ENCODE data around the gene RBM47. TPM values are rescaled to one million over a fixed set of nuclear protein-coding genes. Genes with fewer than 3 reads are reported as not detected.

Gene RBM47
- total and polyA plus RNA-seq, 10 of the 15 experiments (the other 5 are each of a cell fraction or from before 2014, with no cell fraction given) = 7.9 to 45.0 (median 28.7) TPM

- CTCF ChIA-PET = interaction anchor here (0.5 to 3.2 kb wide), 4 partner anchors 13 to 550 kb away, joined by 3 to 8 read pairs (median 3); no protein-coding TSS in a partner anchor
- peak overlapping the region; percentile 23; the same call in 1 of the 2 replicates for H3K4me3 ChIP-seq
- intact Hi-C loops (cut with micrococcal nuclease; ENCODE audit: unreplicated experiment) = no loop called here
- WGBS (ENCODE audit: insufficient coverage, insufficient replicate concordance, low lambda C conversion rate, missing lambda C conversion rate) = 96% methylated on average over 1 of the region's 1 CpG
- BruUV-seq (replicated peaks) = no TSS peak
- H3K36me3 ChIP-seq (ENCODE audit: control insufficient read depth in 2 of 2, insufficient read depth in 2 of 2, low read length in 1 of 2) = peaks cover 14 to 18% of the 10 kb centered on the region in 2 experiments
- TF ChIP-seq MEF2B (IDR thresholded peaks at IDR 0.05; ENCODE audit: partially characterized antibody, poor library complexity, severe bottlenecking) (no peak), RAD51 (IDR thresholded peaks at IDR 0.05) (no peak), BCL3 (IDR thresholded peaks at IDR 0.05; ENCODE audit: borderline replicate concordance, insufficient read depth, low read depth, low read length, poor library complexity, severe bottlenecking) (no peak), IKZF1 (conservative IDR thresholded peaks at IDR 0.05) (no peak), RBBP5 (conservative IDR thresholded peaks at IDR 0.05) (no peak), SUZ12 (IDR thresholded peaks at IDR 0.05; ENCODE audit: unreplicated experiment) (no peak), MXI1 (IDR thresholded peaks at IDR 0.05; ENCODE audit: low read depth, low read length) (no peak)
- TF ChIP-seq, protein P1, sequence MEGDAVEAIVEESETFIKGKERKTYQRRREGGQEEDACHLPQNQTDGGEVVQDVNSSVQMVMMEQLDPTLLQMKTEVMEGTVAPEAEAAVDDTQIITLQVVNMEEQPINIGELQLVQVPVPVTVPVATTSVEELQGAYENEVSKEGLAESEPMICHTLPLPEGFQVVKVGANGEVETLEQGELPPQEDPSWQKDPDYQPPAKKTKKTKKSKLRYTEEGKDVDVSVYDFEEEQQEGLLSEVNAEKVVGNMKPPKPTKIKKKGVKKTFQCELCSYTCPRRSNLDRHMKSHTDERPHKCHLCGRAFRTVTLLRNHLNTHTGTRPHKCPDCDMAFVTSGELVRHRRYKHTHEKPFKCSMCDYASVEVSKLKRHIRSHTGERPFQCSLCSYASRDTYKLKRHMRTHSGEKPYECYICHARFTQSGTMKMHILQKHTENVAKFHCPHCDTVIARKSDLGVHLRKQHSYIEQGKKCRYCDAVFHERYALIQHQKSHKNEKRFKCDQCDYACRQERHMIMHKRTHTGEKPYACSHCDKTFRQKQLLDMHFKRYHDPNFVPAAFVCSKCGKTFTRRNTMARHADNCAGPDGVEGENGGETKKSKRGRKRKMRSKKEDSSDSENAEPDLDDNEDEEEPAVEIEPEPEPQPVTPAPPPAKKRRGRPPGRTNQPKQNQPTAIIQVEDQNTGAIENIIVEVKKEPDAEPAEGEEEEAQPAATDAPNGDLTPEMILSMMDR (IDR thresholded peaks at IDR 0.05 in 2 of 3, conservative IDR thresholded peaks at IDR 0.05 in 1 of 3; ENCODE audit: control insufficient read depth in 2 of 3, extremely low read depth in 1 of 3, insufficient read depth in 1 of 3, low read depth in 3 of 3, low read length in 3 of 3) = no peak
- in situ Hi-C loops (cut with MboI) = no loop called here
- no peaks in the 10 kb centered on the region for H3K27me3 ChIP-seq (replicated peaks in 1 of 2; ENCODE audit: control insufficient read depth in 2 of 2, insufficient read depth in 2 of 2, low read length in 1 of 2)
- H3K9me3 ChIP-seq (replicated peaks; ENCODE audit: control insufficient read depth, insufficient read depth, low read length) = no peaks in the 10 kb centered on the region; the same call in 2 of the 3 replicates
- DNase-seq (ENCODE audit: low read depth, low spot score) = no peak
- no peak overlapping the region; the same call in 1 of the 2 replicates for H3K27ac ChIP-seq (ENCODE audit: control insufficient read depth, insufficient read depth)
- no peaks in the 10 kb centered on the region for H4K20me1 ChIP-seq (ENCODE audit: control insufficient read depth, insufficient read depth)
- POLR2A ChIA-PET = interaction anchor here (0.6 to 1.2 kb wide), 2 partner anchors 11 to 24 kb away, joined by 3 to 6 read pairs; no protein-coding TSS in a partner anchor
- no peaks in the 10 kb centered on the region; the same call in 1 of the 2 replicates for H3K4me1 ChIP-seq (ENCODE audit: control insufficient read depth, insufficient read depth, low read length)
- RAD21 ChIA-PET (ENCODE audit: unreplicated experiment) = interaction anchor here (0.7 to 0.9 kb wide), 2 partner anchors 11 to 130 kb away, joined by 3 to 4 read pairs; no protein-coding TSS in a partner anchor
- SMC1A ChIA-PET (ENCODE audit: uncharacterized antibody, unreplicated experiment) = interaction anchor here (0.8 to 2.6 kb wide), 7 partner anchors 11 to 278 kb away, joined by 3 to 10 read pairs (median 3); no protein-coding TSS in a partner anchor
- H3K4me2 ChIP-seq (ENCODE audit: control insufficient read depth, insufficient read depth) = no peak overlapping the region
- H3K79me2 ChIP-seq (ENCODE audit: control insufficient read depth, insufficient read depth, low read length) = peaks cover 12% of the 10 kb centered on the region
- H2AFZ ChIP-seq (ENCODE audit: control insufficient read depth, low read depth, low read length) = no peak overlapping the region
- peak; percentile 26; the same call in 2 of the 3 replicates for ATAC-seq
- FAIRE-seq = peak; percentile 57
- no peak overlapping the region for H3K9ac ChIP-seq (ENCODE audit: control insufficient read depth, insufficient read depth, low read length)
Measured at GRCh38 chr4:40441430-40441829, 188.2 kb downstream of the RBM47 start.

Data from GM12878 (cell line).